GM10248 (cell line): ENCODE measurements around the gene DMRT2.

ENCODE experiments used
- CTCF ChIA-PET: fragments of 300-600 bp; sonication (Branson Sonifier 250); formaldehyde crosslinking; extraction: SDS; loops from one replicate; lab custom pipeline; 2021; ENCODE audit warnings: antibody characterized with exemption; lab: Yijun Ruan, JAX
- POLR2A ChIA-PET: fragments of 350-650 bp; sonication (Branson Sonifier 250); formaldehyde crosslinking; extraction: SDS; loops from one replicate; lab custom pipeline; 2020; ENCODE audit warnings: antibody characterized with exemption; lab: Yijun Ruan, JAX
- DNase-seq: peaks from one replicate; pipeline ENCODE4 v3.0.0; 2012; ENCODE audit errors: extremely low spot score
- TF ChIP-seq, protein P1 (sequence below): IDR thresholded peaks from 2 replicates; pipeline ENCODE4 v1.5.1; 2012; ENCODE audit warnings: mild to moderate bottlenecking, low read depth; ENCODE audit errors: extremely low read depth, missing control alignments, control extremely low read depth

Gene DMRT2

DNA sequence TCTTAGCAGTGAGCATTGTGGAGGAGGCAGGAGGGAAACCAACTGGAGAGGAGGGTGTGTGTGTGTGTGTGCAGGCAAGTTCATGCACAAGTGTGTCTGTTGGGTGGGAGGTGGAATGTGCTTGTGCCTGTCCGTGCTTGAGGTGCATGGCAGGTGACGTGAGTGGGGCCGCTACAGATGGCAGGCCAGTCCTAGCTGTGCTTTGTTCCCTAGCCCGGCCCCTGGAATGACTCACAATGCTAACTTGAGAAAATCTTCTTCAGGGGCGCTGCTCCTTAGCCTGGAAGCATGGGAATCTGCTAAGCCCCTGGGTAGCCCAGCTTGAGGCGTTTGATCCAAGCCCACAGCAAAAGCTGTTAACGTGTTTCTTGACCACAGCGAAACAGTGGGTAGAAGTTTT lies 25.0 kb upstream of the DMRT2 start:
- TF ChIP-seq, protein P1, sequence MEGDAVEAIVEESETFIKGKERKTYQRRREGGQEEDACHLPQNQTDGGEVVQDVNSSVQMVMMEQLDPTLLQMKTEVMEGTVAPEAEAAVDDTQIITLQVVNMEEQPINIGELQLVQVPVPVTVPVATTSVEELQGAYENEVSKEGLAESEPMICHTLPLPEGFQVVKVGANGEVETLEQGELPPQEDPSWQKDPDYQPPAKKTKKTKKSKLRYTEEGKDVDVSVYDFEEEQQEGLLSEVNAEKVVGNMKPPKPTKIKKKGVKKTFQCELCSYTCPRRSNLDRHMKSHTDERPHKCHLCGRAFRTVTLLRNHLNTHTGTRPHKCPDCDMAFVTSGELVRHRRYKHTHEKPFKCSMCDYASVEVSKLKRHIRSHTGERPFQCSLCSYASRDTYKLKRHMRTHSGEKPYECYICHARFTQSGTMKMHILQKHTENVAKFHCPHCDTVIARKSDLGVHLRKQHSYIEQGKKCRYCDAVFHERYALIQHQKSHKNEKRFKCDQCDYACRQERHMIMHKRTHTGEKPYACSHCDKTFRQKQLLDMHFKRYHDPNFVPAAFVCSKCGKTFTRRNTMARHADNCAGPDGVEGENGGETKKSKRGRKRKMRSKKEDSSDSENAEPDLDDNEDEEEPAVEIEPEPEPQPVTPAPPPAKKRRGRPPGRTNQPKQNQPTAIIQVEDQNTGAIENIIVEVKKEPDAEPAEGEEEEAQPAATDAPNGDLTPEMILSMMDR = no peak
- ChIA-PET CTCF (no interaction called here), POLR2A (no interaction called here)
- DNase-seq = no peak

DNA sequence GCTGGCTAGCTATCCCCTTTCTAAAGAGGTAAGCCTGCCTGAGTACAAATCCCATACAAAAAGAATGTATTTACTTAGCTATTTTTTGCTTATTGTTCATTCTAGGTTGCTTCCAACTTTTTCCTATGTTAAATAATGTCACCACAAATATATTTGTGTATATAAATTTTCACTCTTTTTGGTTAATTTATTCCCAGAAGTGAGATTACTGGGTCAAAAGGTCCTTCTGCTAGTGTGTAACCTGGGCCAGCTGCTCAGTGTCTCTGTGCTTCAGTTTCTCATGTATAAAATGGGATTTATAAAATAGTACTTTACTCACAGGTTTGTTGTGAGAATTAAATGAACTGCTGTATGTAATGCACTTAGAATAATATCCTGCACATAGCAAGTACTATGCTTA lies 23.9 kb upstream of the DMRT2 start:
- no peak for DNase-seq
- CTCF ChIA-PET = interaction anchor here (1.3 to 2.5 kb wide), 2 partner anchors 17 to 21 kb away, joined by 4 to 13 read pairs; no protein-coding TSS in a partner anchor
- TF ChIP-seq, protein P1 = no peak
- POLR2A ChIA-PET = no interaction called here

DNA sequence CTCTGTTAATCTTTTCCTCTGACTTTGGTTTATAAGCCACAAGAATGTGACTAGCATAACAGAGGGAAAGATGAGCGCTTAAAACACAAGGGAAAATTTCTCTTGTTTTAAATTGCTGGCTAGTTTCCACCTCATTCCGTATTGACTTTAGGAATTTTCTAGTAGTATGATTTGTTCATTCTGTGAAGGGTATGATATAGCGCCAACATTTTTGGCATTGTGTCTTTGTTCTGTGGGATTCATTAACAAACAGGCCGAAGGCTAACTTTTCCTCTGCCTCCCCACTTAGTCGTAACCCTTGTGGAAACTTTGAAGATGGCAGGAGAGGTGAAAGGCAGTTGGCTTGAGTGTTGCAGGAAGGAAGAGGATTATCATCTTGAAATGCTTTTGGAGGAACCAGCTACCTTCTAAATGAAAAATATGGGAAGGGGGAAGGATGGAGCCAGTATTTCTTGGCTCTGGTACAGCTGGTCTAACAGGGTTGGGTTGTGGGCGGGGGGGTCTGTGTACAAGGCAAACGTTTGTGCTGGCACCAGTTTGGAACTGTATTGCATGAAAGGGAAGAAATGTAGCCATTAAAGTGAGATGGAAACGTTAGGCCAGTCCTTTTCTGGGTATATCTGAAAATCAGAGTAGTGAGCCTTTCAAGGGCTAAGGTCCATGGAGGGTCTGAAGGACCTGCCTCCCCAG lies 21.5 kb upstream of the DMRT2 start:
- CTCF ChIA-PET = no interaction called here
- TF ChIP-seq, protein P1 = no peak
- DNase-seq = no peak
- POLR2A ChIA-PET = no interaction called here

DNA sequence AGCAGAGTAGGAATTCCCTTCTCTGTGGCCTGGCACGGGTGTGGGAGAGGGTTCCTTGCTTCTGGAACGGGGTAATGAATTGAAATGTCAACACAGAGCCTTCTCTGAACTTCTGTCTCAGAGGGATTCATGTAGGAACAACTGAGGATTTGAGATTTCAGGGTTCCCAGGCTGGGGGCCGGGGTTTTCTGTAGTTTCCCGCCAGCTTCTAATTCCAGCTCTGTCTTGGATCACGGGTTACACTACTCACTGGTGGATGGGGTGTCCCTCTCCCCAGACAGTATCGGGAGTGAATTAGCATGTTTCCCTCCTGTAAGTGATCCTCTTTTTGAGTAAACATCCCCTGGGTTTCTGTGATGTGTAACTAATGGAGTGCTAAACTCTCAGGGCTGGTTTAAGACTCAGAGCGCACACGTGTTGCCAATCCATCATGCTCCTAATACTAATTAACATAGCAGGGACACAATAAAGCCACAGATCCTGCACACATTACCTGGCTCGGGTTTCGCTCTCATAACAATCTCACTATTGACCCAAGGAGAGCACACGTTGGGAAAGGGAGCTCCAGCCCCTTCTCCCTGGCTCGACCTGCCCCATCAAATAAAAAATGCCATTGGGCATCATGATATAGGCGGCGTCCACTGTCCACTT lies 18.1 kb upstream of the DMRT2 start:
- no peak for DNase-seq
- CTCF ChIA-PET = interaction anchor here (1.2 kb wide), 1 partner anchor 22 kb away, joined by 5 read pairs; no protein-coding TSS in a partner anchor
- TF ChIP-seq, protein P1 = no peak
- POLR2A ChIA-PET = no interaction called here

DNA sequence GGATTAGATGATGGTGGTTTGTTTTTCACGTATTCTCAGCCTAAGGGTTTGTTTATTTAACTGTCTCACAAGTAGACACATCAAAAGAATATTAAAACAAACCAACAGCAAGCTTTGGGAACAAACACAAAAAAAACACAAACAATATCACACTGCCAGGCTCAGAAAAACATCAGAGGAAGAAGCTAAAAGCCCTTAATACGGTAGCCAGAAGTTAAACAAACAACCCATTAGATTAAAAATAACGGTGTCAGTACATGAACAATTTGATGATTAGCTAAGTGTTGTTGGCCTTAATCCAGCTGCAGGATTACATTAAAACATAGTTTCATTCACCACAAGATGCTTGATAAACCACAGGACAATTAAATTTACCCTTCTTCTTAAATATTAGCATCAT lies 15.9 kb upstream of the DMRT2 start:
- ChIA-PET CTCF (no interaction called here), POLR2A (no interaction called here)
- no peak for DNase-seq
- TF ChIP-seq, protein P1 = no peak

DNA sequence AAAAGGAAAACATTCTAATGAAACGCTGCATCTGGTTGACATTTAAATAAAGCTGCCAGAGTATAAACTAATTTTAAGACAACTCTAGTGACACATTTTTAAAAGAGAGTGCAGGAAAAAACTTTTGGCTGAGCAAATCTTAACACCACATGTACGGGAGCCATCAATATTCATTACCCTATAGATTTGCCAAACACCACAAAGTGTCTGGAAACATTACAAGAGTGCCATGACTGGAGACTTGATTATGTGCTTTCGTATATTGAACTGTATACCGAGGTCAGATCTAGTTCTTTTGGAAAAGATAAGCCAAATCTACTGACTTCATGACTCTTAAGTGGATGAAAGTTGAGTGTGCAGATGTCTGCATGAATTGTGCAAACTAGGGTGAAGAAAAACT lies 10.6 kb upstream of the DMRT2 start:
- CTCF ChIA-PET = interaction anchor here (1.5 kb wide), 1 partner anchor 8 kb away, joined by 4 read pairs; no protein-coding TSS in a partner anchor
- no peak for DNase-seq
- POLR2A ChIA-PET = no interaction called here
- TF ChIP-seq, protein P1 = no peak
